Activated T-cell treated with anti-CD3 and anti-CD28 coated beads, Interleukin-2, amount 50 U/mL, for 72 hours (primary cell): ENCODE measurements around the gene CERK. TPM values are rescaled to one million over a fixed set of nuclear protein-coding genes. Genes with fewer than 3 reads are reported as not detected.
A peak's percentile ranks its signal among the peaks of the same experiment; 100 is the strongest.

Experiments used
- ATAC-seq, 2 donors: fragments of 150-1000 bp; cut with Tn5 transposase; replicated peaks in 1 of 2; 2 replicates each; pipeline ENCODE4 v1.10.0; 2021; ENCODE audit warnings: moderate library complexity in 2 of 2, mild to moderate bottlenecking in 1 of 2
- DNase-seq, 2 donors: peaks; one replicate each; pipeline ENCODE4 v3.0.0; 2021 to 2022; ENCODE audit warnings: mixed read lengths in 1 of 2
- H3K27ac Mint-ChIP-seq: one replicate; pipeline ENCODE4 v1.8.0; 2022; ENCODE audit warnings: mild to moderate bottlenecking, moderate library complexity, mixed read lengths
- H3K27me3 Mint-ChIP-seq: one replicate; pipeline ENCODE4 v1.8.0; 2022; ENCODE audit warnings: low read depth, mixed read lengths
- H3K36me3 Mint-ChIP-seq, 2 donors: one replicate each; pipeline ENCODE4 v1.8.0; 2022; ENCODE audit warnings: mixed read lengths in 2 of 2, mild to moderate bottlenecking in 1 of 2; ENCODE audit not compliant: insufficient read depth in 2 of 2
- H3K4me1 Mint-ChIP-seq: one replicate; pipeline ENCODE4 v1.8.0; 2022; ENCODE audit warnings: low read depth, mixed read lengths
- H3K4me3 Mint-ChIP-seq, 2 donors: one replicate each; pipeline ENCODE4 v1.8.0; 2022; ENCODE audit warnings: mild to moderate bottlenecking in 2 of 2, mixed read lengths in 2 of 2, moderate library complexity in 2 of 2
- H3K9me3 Mint-ChIP-seq, 2 donors: one replicate each; pipeline ENCODE4 v1.8.0; 2022; ENCODE audit warnings: mixed read lengths in 2 of 2
- total RNA-seq, 2 donors: library from RNA; stranded (reverse); gene quantifications; one replicate each; pipeline ENCODE4 v1.2.3, GENCODE V29; 2022

The CERK gene
- total RNA-seq, 2 donors from 2014 or later, result 38.6 to 53.1 TPM

DNA sequence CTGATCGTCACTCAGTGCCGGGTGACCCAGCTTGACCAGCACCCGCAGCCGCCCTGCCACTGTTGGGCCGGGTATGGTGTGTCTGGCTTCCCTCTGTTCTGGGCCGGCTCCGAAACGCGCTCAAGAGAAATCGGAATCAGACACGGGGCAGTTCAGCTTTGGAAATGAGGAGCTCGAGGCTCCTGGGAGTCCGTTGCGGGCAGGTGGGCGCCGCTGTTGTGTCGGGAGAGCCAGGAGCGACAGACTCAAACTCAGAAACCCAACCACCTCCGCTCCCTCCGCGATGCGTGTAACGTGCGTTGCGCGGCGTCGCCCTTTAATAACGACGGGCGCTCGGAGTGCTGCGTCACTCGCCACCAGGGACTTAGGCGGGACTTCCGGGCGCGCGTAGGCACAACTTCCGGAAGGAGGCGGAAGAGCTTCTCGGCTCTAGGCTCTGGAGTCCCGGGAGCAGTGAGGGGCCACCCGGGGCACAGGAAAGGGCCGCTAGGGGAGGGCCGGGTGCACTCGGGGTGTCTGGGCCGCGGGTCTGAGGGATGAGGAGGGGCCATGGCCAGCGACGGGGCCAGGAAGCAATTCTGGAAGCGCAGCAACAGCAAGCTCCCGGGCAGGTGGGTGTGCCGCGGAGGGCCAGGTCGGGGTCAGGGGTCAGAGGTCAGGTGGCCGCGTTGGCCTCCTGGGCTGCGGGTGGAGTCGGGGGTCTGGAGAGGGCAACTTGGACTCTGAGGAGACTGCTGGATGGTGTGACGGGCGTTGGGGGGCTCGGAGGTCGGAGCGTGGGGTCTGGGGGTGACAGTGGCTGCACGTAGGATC, 24.4 kb upstream of the CERK start, which contains the start of gene TBC1D22A:
Gene TBC1D22A, plus strand, starts transcription at position 413 of the 813 bp plus-strand sequence. Its CDS starts 137 bp downstream, at position 550.
- Mint-ChIP-seq H3K4me1 (peaks cover 55% of the 10 kb centered on the region), H3K4me3 (peak within 1 kb of the TSS; percentile 99 to 100), H3K27me3 (no peaks in the 10 kb centered on the region), H3K9me3 (no peaks in the 10 kb centered on the region), H3K36me3 (peaks cover 0 to 5% of the 10 kb centered on the region in 2 donors), H3K27ac (peak within 1 kb of the TSS; percentile 99)
- ATAC-seq (peak; percentile 97 to 98), DNase-seq (peak; percentile 95 to 96)

GRCh38 chr22:46761539-46762237, 23.6 kb upstream of the CERK start:
- peaks cover 0 to 5% of the 10 kb centered on the region in 2 donors for H3K36me3 Mint-ChIP-seq
- H3K9me3 Mint-ChIP-seq, result peaks cover under 1% of the 10 kb centered on the region in 2 donors
- H3K4me1 Mint-ChIP-seq, result peaks cover 47% of the 10 kb centered on the region

GRCh38 chr22:46761017-46761416, 23.0 kb upstream of the CERK start:
- Mint-ChIP-seq H3K36me3 (peaks cover 3 to 10% of the 10 kb centered on the region in 2 donors), H3K27me3 (no peaks in the 10 kb centered on the region), H3K27ac (peak overlapping the region; percentile 17), H3K4me1 (peaks cover 45% of the 10 kb centered on the region), H3K4me3 (peak overlapping the region; percentile 81 to 99), H3K9me3 (peaks cover 4 to 5% of the 10 kb centered on the region in 2 donors)
- no peak for DNase-seq
- no peak for ATAC-seq

More at GRCh38 chr22:46761539-46762237, 23.6 kb upstream of the CERK start:
- H3K4me3 Mint-ChIP-seq, result peak overlapping the region; percentile 99 to 100
- no peaks in the 10 kb centered on the region for H3K27me3 Mint-ChIP-seq
- ATAC-seq, result no peak
- no peak for DNase-seq
- H3K27ac Mint-ChIP-seq, result peak overlapping the region; percentile 99

GRCh38 chr22:46758867-46759290, 20.8 kb upstream of the CERK start:
- no peak overlapping the region for H3K4me3 Mint-ChIP-seq

DNA sequence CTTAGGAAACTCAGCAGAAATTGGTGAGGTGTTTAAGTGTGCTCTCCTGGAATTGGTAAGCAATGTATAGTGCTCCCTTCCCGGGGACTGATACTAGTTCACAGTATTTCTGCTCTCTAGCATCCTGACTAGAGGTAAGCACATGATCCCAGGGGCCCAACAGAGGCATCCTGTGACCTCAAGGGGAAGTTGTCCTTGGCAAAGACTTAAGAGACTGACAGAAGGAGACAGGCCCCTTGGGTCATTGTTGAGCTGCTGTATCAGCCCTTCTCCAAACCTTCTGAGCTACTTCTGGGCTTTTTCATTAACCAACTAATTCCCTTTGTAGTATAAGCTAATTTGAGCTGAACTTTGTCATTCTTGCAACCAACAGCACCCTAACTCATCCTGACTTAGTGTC, 20.1 kb upstream of the CERK start:
- Mint-ChIP-seq H3K4me1 (peaks cover 31% of the 10 kb centered on the region), H3K4me3 (no peak overlapping the region), H3K27me3 (no peaks in the 10 kb centered on the region), H3K36me3 (peaks cover 3 to 6% of the 10 kb centered on the region in 2 donors), H3K9me3 (peaks cover 4 to 5% of the 10 kb centered on the region in 2 donors), H3K27ac (no peak overlapping the region)
- no peak for ATAC-seq
- DNase-seq, result no peak

More at GRCh38 chr22:46758867-46759290, 20.8 kb upstream of the CERK start:
- DNase-seq, result peak; percentile 51 to 64
- Mint-ChIP-seq H3K27me3 (no peaks in the 10 kb centered on the region), H3K27ac (no peak overlapping the region), H3K36me3 (peaks cover 3 to 6% of the 10 kb centered on the region in 2 donors), H3K4me1 (peaks cover 34% of the 10 kb centered on the region), H3K9me3 (peaks cover 4 to 5% of the 10 kb centered on the region in 2 donors)
- no peak for ATAC-seq

DNA sequence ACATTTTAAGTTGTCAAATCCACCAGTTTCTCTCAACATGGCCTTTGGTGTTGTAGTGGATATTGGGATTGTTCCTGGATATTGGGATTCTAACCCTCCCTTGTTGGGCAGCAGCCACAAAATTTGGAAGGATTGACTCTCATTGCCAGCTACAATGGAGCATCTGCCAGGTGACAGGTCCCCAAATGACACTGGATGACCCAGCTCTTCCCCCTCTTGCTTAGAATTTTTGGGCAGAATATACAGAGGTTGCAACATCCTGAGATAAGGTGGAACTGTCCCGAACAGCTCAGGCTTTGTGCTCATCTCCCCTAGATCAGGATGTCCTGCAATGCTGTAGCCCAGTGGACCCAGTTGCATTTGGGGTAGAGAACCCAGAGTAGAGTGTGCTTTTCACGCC, 19.1 kb upstream of the CERK start:
- Mint-ChIP-seq H3K27ac (no peak overlapping the region), H3K36me3 (peaks cover 3 to 5% of the 10 kb centered on the region in 2 donors), H3K9me3 (peaks cover 4 to 5% of the 10 kb centered on the region in 2 donors), H3K4me3 (no peak overlapping the region), H3K4me1 (peaks cover 28% of the 10 kb centered on the region), H3K27me3 (no peaks in the 10 kb centered on the region)
- ATAC-seq, result no peak
- no peak for DNase-seq

- Mint-ChIP-seq H3K4me3 (no peak overlapping the region), H3K27ac (no peak overlapping the region)
- no peak for ATAC-seq
Observed at GRCh38 chr22:46756097-46756496, 18.0 kb upstream of the CERK start.

DNA sequence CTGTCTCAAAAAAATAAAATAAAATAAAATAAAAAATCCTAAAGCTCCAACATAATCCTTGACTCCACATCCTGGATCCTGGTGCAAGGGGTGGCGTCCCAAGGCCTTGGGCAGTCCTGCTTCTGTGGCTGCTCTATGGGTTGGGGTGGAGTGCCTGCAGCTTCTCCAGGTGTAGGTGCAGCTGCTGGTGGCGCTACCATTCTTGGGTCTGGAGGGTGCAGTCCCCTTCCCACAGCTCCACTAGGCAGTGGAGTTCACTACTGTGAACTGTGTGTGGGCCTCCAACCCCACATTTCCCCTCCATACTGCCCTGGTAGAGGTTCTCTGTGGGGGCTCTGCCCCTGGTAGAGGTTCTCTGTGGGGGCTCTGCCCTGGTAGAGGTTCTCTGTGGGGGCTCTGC, 17.5 kb upstream of the CERK start:
- DNase-seq, result no peak
- no peak overlapping the region for H3K4me3 Mint-ChIP-seq
- peaks cover 24% of the 10 kb centered on the region for H3K4me1 Mint-ChIP-seq
- no peaks in the 10 kb centered on the region for H3K27me3 Mint-ChIP-seq
- no peak for ATAC-seq
- peaks cover 4 to 5% of the 10 kb centered on the region in 2 donors for H3K9me3 Mint-ChIP-seq
- no peak overlapping the region for H3K27ac Mint-ChIP-seq
- H3K36me3 Mint-ChIP-seq, result peaks cover 3 to 5% of the 10 kb centered on the region in 2 donors

More at GRCh38 chr22:46756097-46756496, 18.0 kb upstream of the CERK start:
- peaks cover 22% of the 10 kb centered on the region for H3K4me1 Mint-ChIP-seq
- no peak for DNase-seq
- peaks cover 3 to 5% of the 10 kb centered on the region in 2 donors for H3K36me3 Mint-ChIP-seq
- peaks cover 4 to 5% of the 10 kb centered on the region in 2 donors for H3K9me3 Mint-ChIP-seq
- H3K27me3 Mint-ChIP-seq, result no peaks in the 10 kb centered on the region

DNA sequence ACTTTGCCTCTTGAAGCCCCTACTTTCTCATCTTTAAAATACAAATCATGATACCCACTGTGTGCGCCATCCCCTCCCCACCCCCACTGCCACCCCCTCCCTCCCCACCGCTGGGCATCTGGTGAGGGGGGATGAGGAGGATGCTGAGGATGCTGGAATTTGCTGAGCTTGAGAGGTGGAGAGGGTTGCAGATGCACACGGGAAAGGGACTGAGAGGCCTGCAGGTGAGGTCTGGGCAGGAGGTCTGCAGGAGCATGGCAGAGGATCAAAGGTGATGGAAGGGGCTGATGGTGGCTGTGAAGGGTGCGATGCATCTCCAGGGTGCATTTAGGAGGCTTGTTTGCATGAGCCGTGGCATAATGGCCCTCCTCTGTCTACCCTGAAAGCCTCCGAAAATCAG, 16.8 kb upstream of the CERK start:
- no peak overlapping the region for H3K27ac Mint-ChIP-seq
- H3K4me3 Mint-ChIP-seq, result no peak overlapping the region
- peaks cover 3 to 5% of the 10 kb centered on the region in 2 donors for H3K36me3 Mint-ChIP-seq
- H3K9me3 Mint-ChIP-seq, result peaks cover 4 to 5% of the 10 kb centered on the region in 2 donors
- H3K4me1 Mint-ChIP-seq, result peaks cover 31% of the 10 kb centered on the region
- DNase-seq, result no peak
- ATAC-seq, result no peak
- no peaks in the 10 kb centered on the region for H3K27me3 Mint-ChIP-seq

DNA sequence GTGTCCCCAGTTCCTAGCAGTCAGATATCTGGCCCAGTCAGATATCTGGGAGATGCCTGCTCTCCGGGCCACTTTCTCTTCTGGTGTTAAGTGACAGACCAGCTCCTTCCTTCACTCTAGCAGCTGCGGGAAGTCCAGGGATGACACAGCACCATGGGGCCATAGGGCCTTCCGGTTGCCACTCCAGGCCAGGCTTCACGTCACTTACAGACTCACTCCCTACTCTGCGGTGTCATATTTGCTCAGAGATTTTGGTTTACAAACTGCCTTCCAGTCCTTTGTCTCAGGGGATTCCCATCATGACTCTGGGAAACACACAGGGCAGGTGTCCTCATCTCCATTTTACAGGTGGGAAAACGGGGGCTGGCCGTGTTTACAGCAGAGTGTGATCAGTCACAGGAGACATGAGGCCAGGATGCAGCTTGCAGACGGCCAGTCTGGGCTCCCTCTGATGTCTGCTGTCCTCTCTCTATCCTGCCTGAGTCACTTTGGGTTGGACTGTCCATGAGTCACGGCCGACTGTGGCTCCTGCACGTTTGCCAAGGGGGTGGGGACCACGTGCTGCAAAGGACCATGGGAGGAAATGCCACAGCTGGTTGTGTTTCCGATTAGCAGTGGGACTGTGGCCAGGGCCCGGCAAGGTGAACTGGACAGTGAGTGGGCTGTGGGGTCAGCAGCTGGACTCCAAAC, 16.2 kb upstream of the CERK start:
- Mint-ChIP-seq H3K4me3 (peak overlapping the region; percentile 22 to 42), H3K36me3 (peaks cover 3 to 5% of the 10 kb centered on the region in 2 donors), H3K9me3 (peaks cover 4 to 5% of the 10 kb centered on the region in 2 donors), H3K27me3 (no peaks in the 10 kb centered on the region), H3K4me1 (peaks cover 36% of the 10 kb centered on the region), H3K27ac (peak overlapping the region; percentile 59)
- DNase-seq, result peak; percentile 36 to 51
- peak; percentile 58 to 85 for ATAC-seq

- Mint-ChIP-seq H3K9me3 (peaks cover 4 to 5% of the 10 kb centered on the region in 2 donors), H3K4me3 (no peak overlapping the region), H3K4me1 (peaks cover 39% of the 10 kb centered on the region), H3K36me3 (peaks cover 3 to 5% of the 10 kb centered on the region in 2 donors), H3K27ac (no peak overlapping the region), H3K27me3 (no peaks in the 10 kb centered on the region)
- DNase-seq (no peak), ATAC-seq (no peak)
Observed at GRCh38 chr22:46753761-46754109, 15.7 kb upstream of the CERK start.

- Mint-ChIP-seq H3K4me3 (no peak overlapping the region), H3K36me3 (peaks cover 3 to 5% of the 10 kb centered on the region in 2 donors), H3K4me1 (peaks cover 38% of the 10 kb centered on the region), H3K27ac (no peak overlapping the region), H3K9me3 (peaks cover 4 to 5% of the 10 kb centered on the region in 2 donors), H3K27me3 (no peaks in the 10 kb centered on the region)
- no peak for ATAC-seq
- no peak for DNase-seq
Observed at GRCh38 chr22:46753360-46753759, 15.3 kb upstream of the CERK start.

DNA sequence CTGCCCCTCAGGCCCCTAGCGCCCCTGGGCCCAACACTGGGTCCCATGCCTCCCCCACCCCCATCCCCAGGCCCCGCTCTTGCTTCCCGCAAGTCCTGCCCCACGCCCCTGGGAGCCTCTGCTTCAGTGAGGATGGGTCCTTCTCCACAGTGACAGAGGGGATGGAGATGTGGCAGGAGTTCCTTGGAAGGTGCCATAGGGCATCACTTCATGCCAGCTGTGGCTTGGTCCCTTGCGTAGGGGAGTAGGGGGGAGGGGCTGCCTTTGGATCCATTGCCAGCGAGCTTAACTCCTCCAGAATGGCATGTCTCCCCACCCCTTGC, 14.9 kb upstream of the CERK start:
- no peaks in the 10 kb centered on the region for H3K27me3 Mint-ChIP-seq
- H3K4me1 Mint-ChIP-seq, result peaks cover 37% of the 10 kb centered on the region
- ATAC-seq, result no peak
- no peak for DNase-seq
- peaks cover 4 to 5% of the 10 kb centered on the region in 2 donors for H3K9me3 Mint-ChIP-seq
- no peak overlapping the region for H3K27ac Mint-ChIP-seq
- peaks cover 3 to 5% of the 10 kb centered on the region in 2 donors for H3K36me3 Mint-ChIP-seq
- no peak overlapping the region for H3K4me3 Mint-ChIP-seq
